Erythroblast (primary cell): Measurements from ENCODE around the gene ZDHHC1.

Experiments
- GATA1 ChIP-seq: IDR thresholded peaks from 2 replicates; pipeline ENCODE4 v1.6.1; 2011; ENCODE audit warnings: low read depth, mild to moderate bottlenecking, control low read depth, low read length, moderate library complexity
- POLR2A ChIP-seq: IDR thresholded peaks from 2 replicates; pipeline ENCODE4 v1.6.1; 2011; ENCODE audit warnings: mild to moderate bottlenecking, low read length

DNA sequence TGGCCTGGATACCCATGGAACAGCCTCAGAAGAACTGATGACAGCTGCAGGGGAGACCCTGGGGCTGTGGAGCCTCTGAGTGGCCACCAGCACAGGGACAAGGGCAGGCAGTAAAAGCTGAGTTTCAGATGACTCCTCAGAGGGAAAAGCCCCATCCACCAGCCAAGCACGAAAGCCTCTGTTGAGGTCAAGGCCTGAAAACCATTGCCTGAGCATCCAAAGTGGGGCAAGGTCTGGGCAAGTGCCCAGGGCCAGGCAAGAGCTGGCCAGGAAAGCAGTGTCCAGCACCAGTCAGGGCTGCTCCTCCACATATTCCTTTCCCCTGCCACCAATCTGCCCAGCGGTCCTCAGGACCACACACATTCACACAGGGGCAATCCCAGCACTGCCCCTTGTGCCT is 48.3 kb upstream of the ZDHHC1 start:
- TF ChIP-seq POLR2A: no peak
- TF ChIP-seq GATA1: no peak
